Neural cell (in vitro differentiated cells): Measurements from ENCODE around the gene SMAD5. TPM values are rescaled to one million over a fixed set of nuclear protein-coding genes. Genes with fewer than 3 reads are reported as not detected.

ENCODE experiments used
- H2AFZ ChIP-seq: fragments of 200-600, 300-800 bp; sonication (generic), shearing (Covaris generic); 2 replicates; pipeline ENCODE4 v1.6.0; 2014; ENCODE audit warnings: low read depth, mild to moderate bottlenecking, antibody characterized with exemption, low read length, moderate library complexity
- H3F3A ChIP-seq: fragments of 200-600 bp; shearing (Covaris generic); 2 replicates; pipeline ENCODE4 v1.6.1; 2016; ENCODE audit warnings: mild to moderate bottlenecking, moderate library complexity, mixed read lengths, antibody characterized with exemption, low read length; ENCODE audit not compliant: insufficient read depth, poor library complexity, severe bottlenecking
- H3K27ac ChIP-seq: fragments of 200-600, 300-800 bp; sonication (generic), shearing (Covaris generic); 2 replicates; pipeline ENCODE4 v1.5.1; 2014; ENCODE audit warnings: mild to moderate bottlenecking, low read length, moderate library complexity
- H3K27me3 ChIP-seq: fragments of 300-800, 200-600 bp; sonication (generic), shearing (Covaris generic); 2 replicates; pipeline ENCODE4 v1.6.0; 2014; ENCODE audit warnings: mild to moderate bottlenecking, low read depth, low read length, moderate library complexity; ENCODE audit not compliant: insufficient read depth
- H3K36me3 ChIP-seq: fragments of 300-800, 200-600 bp; sonication (generic), shearing (Covaris generic); 2 replicates; pipeline ENCODE4 v1.5.1; 2014; ENCODE audit warnings: mild to moderate bottlenecking, antibody characterized with exemption, low read length, moderate library complexity; ENCODE audit not compliant: insufficient read depth
- H3K4me2 ChIP-seq: fragments of 300-800, 200-600 bp; sonication (generic), shearing (Covaris generic); 2 replicates; pipeline ENCODE4 v1.6.0; 2014; ENCODE audit warnings: mild to moderate bottlenecking, low read length
- H3K4me3 ChIP-seq: fragments of 300-800, 200-600 bp; sonication (generic), shearing (Covaris generic); 2 replicates; pipeline ENCODE4 v1.5.1; 2014; ENCODE audit warnings: mild to moderate bottlenecking, low read length, moderate library complexity
- H3K79me2 ChIP-seq: fragments of 200-600 bp; shearing (Covaris generic); replicated peaks from 2 replicates; pipeline ENCODE4 v1.6.0; 2014; ENCODE audit warnings: mild to moderate bottlenecking, low read length, moderate library complexity; ENCODE audit not compliant: insufficient read depth
- H3K9ac ChIP-seq: fragments of 300-800, 200-600 bp; sonication (generic), shearing (Covaris generic); 2 replicates; pipeline ENCODE4 v1.6.1; 2016; ENCODE audit warnings: mild to moderate bottlenecking, low read length, mixed read lengths
- H3K9me2 ChIP-seq: fragments of 200-600 bp; shearing (Covaris generic); 2 replicates; pipeline ENCODE4 v1.6.1; 2016; ENCODE audit warnings: mild to moderate bottlenecking, low read length, mixed read lengths; ENCODE audit not compliant: insufficient read depth
- H3K9me3 ChIP-seq: fragments of 200-600, 300-800 bp; sonication (generic), shearing (Covaris generic); 2 replicates; pipeline ENCODE4 v1.6.1; 2016; ENCODE audit warnings: mild to moderate bottlenecking, mixed run types, low read length, moderate library complexity, mixed read lengths
- H4K20me1 ChIP-seq: fragments of 200-600 bp; shearing (Covaris generic); 2 replicates; pipeline ENCODE4 v1.6.1; 2016; ENCODE audit warnings: mild to moderate bottlenecking, mixed run types; ENCODE audit not compliant: insufficient read depth
- EP300 ChIP-seq: fragments of 450-650 bp; conservative IDR thresholded peaks from 2 replicates; pipeline ENCODE4 v1.6.1; 2014; ENCODE audit warnings: antibody characterized with exemption, mild to moderate bottlenecking, moderate library complexity; ENCODE audit not compliant: poor library complexity, severe bottlenecking
- EZH2 ChIP-seq: fragments of 200-600, 300-800 bp; shearing (Covaris generic), sonication (generic); IDR thresholded peaks from 2 replicates; pipeline ENCODE4 v1.6.1; 2014; ENCODE audit warnings: antibody characterized with exemption, low read length, borderline replicate concordance, mild to moderate bottlenecking; ENCODE audit not compliant: insufficient read depth, poor library complexity, severe bottlenecking
- MXI1 ChIP-seq: fragments of 450-650 bp; conservative IDR thresholded peaks from 2 replicates; pipeline ENCODE4 v1.6.1; 2014; ENCODE audit warnings: antibody characterized with exemption, mild to moderate bottlenecking; ENCODE audit not compliant: poor library complexity, severe bottlenecking
- POLR2AphosphoS5 ChIP-seq: IDR thresholded peaks from 2 replicates; pipeline ENCODE4 v1.6.1; 2012
- RAD21 ChIP-seq: fragments of 450-650 bp; conservative IDR thresholded peaks from 2 replicates; pipeline ENCODE4 v1.6.1; 2014; ENCODE audit warnings: antibody characterized with exemption, mild to moderate bottlenecking, moderate library complexity
- SMC3 ChIP-seq: fragments of 450-650 bp; conservative IDR thresholded peaks from 2 replicates; pipeline ENCODE4 v1.6.1; 2014; ENCODE audit warnings: antibody characterized with exemption, mild to moderate bottlenecking, moderate library complexity; ENCODE audit not compliant: poor library complexity
- TAF1 ChIP-seq: IDR thresholded peaks from 2 replicates; pipeline ENCODE4 v1.6.1; 2012; ENCODE audit warnings: low read depth
- polyA plus RNA-seq: library from polyadenylated mRNA; depleted of rRNA; stranded (reverse); fragments of >200 nt; gene quantifications from 2 replicates; pipeline ENCODE4 v1.2.3, GENCODE V29; 2014
- TF ChIP-seq, protein P1 (sequence below): IDR thresholded peaks from 2 replicates; pipeline ENCODE4 v1.6.1; 2012; ENCODE audit warnings: borderline replicate concordance
- TF ChIP-seq, protein P2 (sequence below): fragments of 450-650 bp; IDR thresholded peaks from 2 replicates; pipeline ENCODE4 v1.5.1; 2014; ENCODE audit warnings: antibody characterized with exemption, mild to moderate bottlenecking, moderate library complexity; ENCODE audit not compliant: poor library complexity, severe bottlenecking

SMAD5 gene
- polyA plus RNA-seq, 1 donor from 2014 or later: 26.3 TPM

DNA sequence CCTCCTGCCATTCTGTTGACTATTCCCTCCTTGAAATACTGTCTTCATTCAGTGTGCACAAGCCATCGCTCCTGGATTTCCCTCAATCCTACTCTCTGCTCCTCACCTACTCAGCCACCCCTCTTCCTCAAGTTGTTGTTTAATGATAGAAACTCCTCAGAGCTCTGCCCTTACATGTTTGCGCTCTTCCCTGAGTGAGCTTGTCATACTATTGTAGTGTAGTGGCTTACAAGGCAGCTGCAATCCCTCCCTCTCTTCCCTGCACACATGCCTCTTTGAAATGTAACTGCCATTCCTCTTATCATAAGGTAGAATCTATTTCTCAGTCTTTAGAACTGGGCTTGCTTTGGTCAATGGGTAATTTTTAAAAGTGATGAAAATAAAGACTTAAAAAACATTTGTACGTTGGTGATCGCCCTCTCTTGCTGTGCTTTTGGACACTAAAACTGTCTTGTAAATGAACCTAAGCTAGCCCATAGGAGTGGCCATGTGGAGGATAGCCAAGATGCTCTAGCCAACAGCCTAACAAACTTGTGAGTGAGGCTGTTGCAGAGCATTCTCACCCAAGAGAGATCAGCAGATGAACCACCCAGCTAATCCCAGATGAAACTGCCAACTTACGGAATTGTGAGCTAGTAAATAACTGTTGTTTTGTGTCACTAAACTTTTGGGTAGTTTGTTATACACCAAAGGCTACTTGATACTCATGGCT, 18.1 kb upstream of the SMAD5 start:
- no peak overlapping the region for H3K4me3 ChIP-seq
- H3F3A ChIP-seq: no peaks in the 10 kb centered on the region
- H4K20me1 ChIP-seq: no peaks in the 10 kb centered on the region
- no peak overlapping the region for H3K27ac ChIP-seq
- TF ChIP-seq EP300: no peak
- TF ChIP-seq POLR2AphosphoS5: no peak
- TF ChIP-seq SMC3: no peak
- TF ChIP-seq, protein P1, sequence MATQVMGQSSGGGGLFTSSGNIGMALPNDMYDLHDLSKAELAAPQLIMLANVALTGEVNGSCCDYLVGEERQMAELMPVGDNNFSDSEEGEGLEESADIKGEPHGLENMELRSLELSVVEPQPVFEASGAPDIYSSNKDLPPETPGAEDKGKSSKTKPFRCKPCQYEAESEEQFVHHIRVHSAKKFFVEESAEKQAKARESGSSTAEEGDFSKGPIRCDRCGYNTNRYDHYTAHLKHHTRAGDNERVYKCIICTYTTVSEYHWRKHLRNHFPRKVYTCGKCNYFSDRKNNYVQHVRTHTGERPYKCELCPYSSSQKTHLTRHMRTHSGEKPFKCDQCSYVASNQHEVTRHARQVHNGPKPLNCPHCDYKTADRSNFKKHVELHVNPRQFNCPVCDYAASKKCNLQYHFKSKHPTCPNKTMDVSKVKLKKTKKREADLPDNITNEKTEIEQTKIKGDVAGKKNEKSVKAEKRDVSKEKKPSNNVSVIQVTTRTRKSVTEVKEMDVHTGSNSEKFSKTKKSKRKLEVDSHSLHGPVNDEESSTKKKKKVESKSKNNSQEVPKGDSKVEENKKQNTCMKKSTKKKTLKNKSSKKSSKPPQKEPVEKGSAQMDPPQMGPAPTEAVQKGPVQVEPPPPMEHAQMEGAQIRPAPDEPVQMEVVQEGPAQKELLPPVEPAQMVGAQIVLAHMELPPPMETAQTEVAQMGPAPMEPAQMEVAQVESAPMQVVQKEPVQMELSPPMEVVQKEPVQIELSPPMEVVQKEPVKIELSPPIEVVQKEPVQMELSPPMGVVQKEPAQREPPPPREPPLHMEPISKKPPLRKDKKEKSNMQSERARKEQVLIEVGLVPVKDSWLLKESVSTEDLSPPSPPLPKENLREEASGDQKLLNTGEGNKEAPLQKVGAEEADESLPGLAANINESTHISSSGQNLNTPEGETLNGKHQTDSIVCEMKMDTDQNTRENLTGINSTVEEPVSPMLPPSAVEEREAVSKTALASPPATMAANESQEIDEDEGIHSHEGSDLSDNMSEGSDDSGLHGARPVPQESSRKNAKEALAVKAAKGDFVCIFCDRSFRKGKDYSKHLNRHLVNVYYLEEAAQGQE: no peak
- TF ChIP-seq TAF1: no peak
- TF ChIP-seq RAD21: no peak
- H3K9me3 ChIP-seq: no peaks in the 10 kb centered on the region
- H2AFZ ChIP-seq: no peak overlapping the region
- H3K79me2 ChIP-seq: no peaks in the 10 kb centered on the region
- H3K27me3 ChIP-seq: no peaks in the 10 kb centered on the region
- no peak overlapping the region for H3K9ac ChIP-seq
- H3K4me2 ChIP-seq: no peak overlapping the region
- no peaks in the 10 kb centered on the region for H3K36me3 ChIP-seq
- H3K9me2 ChIP-seq: no peaks in the 10 kb centered on the region

DNA sequence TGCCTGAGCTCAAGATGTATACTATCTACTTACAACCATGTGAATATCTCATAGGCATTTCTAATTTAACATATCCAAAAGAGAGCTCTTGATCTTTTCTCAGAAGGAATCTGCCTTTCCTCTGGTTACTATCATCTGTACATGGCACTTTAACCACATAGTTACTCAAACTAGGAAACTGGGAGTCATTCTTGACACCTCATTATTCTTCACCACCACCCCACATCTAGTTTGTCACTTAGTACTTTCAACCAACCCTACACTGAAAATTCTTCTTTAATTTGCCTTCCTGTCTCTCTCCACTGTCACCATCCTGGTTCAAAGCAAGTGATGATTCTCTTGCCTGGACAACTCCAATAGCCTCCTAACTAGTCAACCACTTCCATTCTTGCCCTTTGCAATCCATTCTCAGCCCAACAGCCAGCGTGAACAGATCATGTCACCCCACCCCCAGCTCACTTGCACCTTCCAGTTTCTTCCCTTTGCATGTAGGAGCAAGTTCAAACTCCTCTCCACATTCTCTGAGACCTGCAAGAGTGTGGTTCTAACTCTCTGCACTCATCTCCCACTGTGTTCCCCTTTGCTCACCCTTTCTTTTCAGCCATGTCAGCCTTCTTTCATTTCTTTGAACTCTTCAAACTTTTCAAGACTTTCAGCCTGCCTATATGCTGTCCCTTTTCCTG, 17.3 kb upstream of the SMAD5 start:
- Histone ChIP-seq H3K4me3 (no peak overlapping the region), H3K27ac (no peak overlapping the region), H3K36me3 (no peaks in the 10 kb centered on the region), H3K9me3 (no peaks in the 10 kb centered on the region), H4K20me1 (no peaks in the 10 kb centered on the region), H3K79me2 (no peaks in the 10 kb centered on the region), H3F3A (no peaks in the 10 kb centered on the region), H3K9ac (no peak overlapping the region), H3K27me3 (no peaks in the 10 kb centered on the region), H2AFZ (no peak overlapping the region), H3K9me2 (no peaks in the 10 kb centered on the region), H3K4me2 (no peak overlapping the region)
- TF ChIP-seq, protein P1: no peak
- no peak for TF ChIP-seq EP300
- TF ChIP-seq, protein P2, sequence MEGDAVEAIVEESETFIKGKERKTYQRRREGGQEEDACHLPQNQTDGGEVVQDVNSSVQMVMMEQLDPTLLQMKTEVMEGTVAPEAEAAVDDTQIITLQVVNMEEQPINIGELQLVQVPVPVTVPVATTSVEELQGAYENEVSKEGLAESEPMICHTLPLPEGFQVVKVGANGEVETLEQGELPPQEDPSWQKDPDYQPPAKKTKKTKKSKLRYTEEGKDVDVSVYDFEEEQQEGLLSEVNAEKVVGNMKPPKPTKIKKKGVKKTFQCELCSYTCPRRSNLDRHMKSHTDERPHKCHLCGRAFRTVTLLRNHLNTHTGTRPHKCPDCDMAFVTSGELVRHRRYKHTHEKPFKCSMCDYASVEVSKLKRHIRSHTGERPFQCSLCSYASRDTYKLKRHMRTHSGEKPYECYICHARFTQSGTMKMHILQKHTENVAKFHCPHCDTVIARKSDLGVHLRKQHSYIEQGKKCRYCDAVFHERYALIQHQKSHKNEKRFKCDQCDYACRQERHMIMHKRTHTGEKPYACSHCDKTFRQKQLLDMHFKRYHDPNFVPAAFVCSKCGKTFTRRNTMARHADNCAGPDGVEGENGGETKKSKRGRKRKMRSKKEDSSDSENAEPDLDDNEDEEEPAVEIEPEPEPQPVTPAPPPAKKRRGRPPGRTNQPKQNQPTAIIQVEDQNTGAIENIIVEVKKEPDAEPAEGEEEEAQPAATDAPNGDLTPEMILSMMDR: no peak
- TF ChIP-seq POLR2AphosphoS5: no peak
- TF ChIP-seq SMC3: no peak
- TF ChIP-seq EZH2: no peak
- TF ChIP-seq TAF1: no peak
- no peak for TF ChIP-seq MXI1
- no peak for TF ChIP-seq RAD21
